ENCODE data around the gene PCDH9. TPM values are rescaled to one million over a fixed set of nuclear protein-coding genes. Genes with fewer than 3 reads are reported as not detected.

PCDH9 gene
- total and polyA plus RNA-seq, 2 of the 4 experiments (the other 2 are of a cell fraction) = 2.2 to 10.2 TPM

GRCh38 chr13:67096418-67096817 is 133.7 kb downstream of the PCDH9 start:
- ATAC-seq (ENCODE audit: low read depth) = no peak
- Histone ChIP-seq H3K14ac (replicated peaks; ENCODE audit: low read depth, low read length) (no peak overlapping the region), H2AK9ac (replicated peaks; ENCODE audit: low read depth, low read length, poor library complexity) (no peak overlapping the region), H3K4me3 (ENCODE audit: insufficient read depth, low read depth, low read length) (no peak overlapping the region), H3K36me3 (ENCODE audit: control insufficient read depth, insufficient read depth, low read length) (no peaks in the 10 kb centered on the region), H3K4me2 (ENCODE audit: low read depth, low read length) (no peak overlapping the region), H3K23ac (ENCODE audit: low read depth, low read length) (no peak overlapping the region), H4K91ac (ENCODE audit: insufficient read depth, low read depth, low read length) (no peak overlapping the region), H3K9me3 (ENCODE audit: control insufficient read depth, insufficient read depth, low read length) (no peaks in the 10 kb centered on the region), H2BK15ac (ENCODE audit: low read depth, low read length) (no peak overlapping the region), H3K4me1 (ENCODE audit: control insufficient read depth, insufficient read depth, low read length) (no peaks in the 10 kb centered on the region), H3K9me1 (ENCODE audit: insufficient read depth, low read length) (no peaks in the 10 kb centered on the region), H4K8ac (ENCODE audit: low read depth in 2 of 2, low read length in 2 of 2) (no peak overlapping the region), H3K27ac (ENCODE audit: insufficient read depth, low read length) (no peak overlapping the region), H2BK20ac (ENCODE audit: low read depth, low read length) (no peak overlapping the region), H3K4ac (ENCODE audit: low read depth, low read length) (no peak overlapping the region), H3K9ac (ENCODE audit: low read depth, low read length) (no peak overlapping the region), H2BK5ac (ENCODE audit: low read depth, low read length, poor library complexity, severe bottlenecking) (no peak overlapping the region), H2AFZ (replicated peaks; ENCODE audit: low read length, poor library complexity) (no peak overlapping the region), H3K79me1 (ENCODE audit: low read depth in 1 of 2, low read length in 2 of 2) (no peaks in the 10 kb centered on the region), H2AK5ac (ENCODE audit: low read depth, low read length) (no peak overlapping the region), H4K20me1 (ENCODE audit: insufficient read depth, low read length) (no peaks in the 10 kb centered on the region), H4K5ac (ENCODE audit: low read depth, low read length) (no peak overlapping the region), H3K27me3 (ENCODE audit: control insufficient read depth, insufficient read depth, low read length) (no peaks in the 10 kb centered on the region), H3K56ac (ENCODE audit: extremely low read depth, insufficient read depth, low read length) (no peak overlapping the region), H2BK120ac (ENCODE audit: low read depth, low read length) (no peak overlapping the region), H3K18ac (ENCODE audit: low read depth, low read length) (no peak overlapping the region)
- in situ Hi-C loops (cut with MboI; ENCODE audit: low sequenced_read_pairs) (no loop called here), intact Hi-C loops (cut with micrococcal nuclease) (no loop called here), dilution Hi-C loops (cut with HindIII; ENCODE audit: low sequenced_read_pairs, unreplicated experiment) (no loop called here)
- BruUV-seq (replicated peaks) = no TSS peak
- POLR2A ChIA-PET (ENCODE audit: unreplicated experiment) = no interaction called here
- CTCF ChIA-PET = no interaction called here
- no peak for DNase-seq
- no CpG with 5 or more reads among the region's 2 CpGs for WGBS, 2 experiments (ENCODE audit: extremely low coverage in 2 of 2, insufficient read length in 1 of 2)
- TF ChIP-seq RCOR1 (IDR thresholded peaks at IDR 0.05; ENCODE audit: insufficient replicate concordance, low read length) (no peak), NFE2L2 (IDR thresholded peaks at IDR 0.05; ENCODE audit: low read depth, low read length) (no peak), MAZ (IDR thresholded peaks at IDR 0.05; ENCODE audit: borderline replicate concordance, low read depth, low read length) (no peak), BHLHE40 (IDR thresholded peaks at IDR 0.05; ENCODE audit: low read depth, low read length) (no peak), FOS (IDR thresholded peaks at IDR 0.05; ENCODE audit: low read depth, low read length) (no peak), SMC3 (IDR thresholded peaks at IDR 0.05; ENCODE audit: low read depth, low read length) (no peak), RAD21 (IDR thresholded peaks at IDR 0.05; ENCODE audit: low read length) (no peak), RFX5 (IDR thresholded peaks at IDR 0.05; ENCODE audit: low read depth, low read length) (no peak), CHD1 (IDR thresholded peaks at IDR 0.05; ENCODE audit: low read depth, low read length) (no peak), MAFK (IDR thresholded peaks at IDR 0.05; ENCODE audit: low read depth, low read length) (no peak), ELK1 (IDR thresholded peaks at IDR 0.05; ENCODE audit: borderline replicate concordance, low read depth, low read length) (no peak), CTCF (conservative IDR thresholded peaks at IDR 0.05; ENCODE audit: low read depth, low read length) (no peak), MXI1 (IDR thresholded peaks at IDR 0.05; ENCODE audit: borderline replicate concordance, low read depth, low read length) (no peak), USF2 (IDR thresholded peaks at IDR 0.05; ENCODE audit: low read depth, low read length) (no peak), CEBPB (IDR thresholded peaks at IDR 0.05; ENCODE audit: low read depth, low read length) (no peak), POLR2A (IDR thresholded peaks at IDR 0.05; ENCODE audit: low read depth, low read length) (no peak)

Measured in IMR-90 (cell line).